A549 (cell line): ENCODE results near the gene CD34.

Source experiments
- CTCF ChIP-seq: fragments of >200 bp; sonication (Bioruptor Twin); formaldehyde crosslinking; IDR thresholded peaks from 3 replicates; pipeline ENCODE4 v1.5.1; 2016
- EP300 ChIP-seq, 2 experiments: fragments of >200 bp; sonication (Bioruptor Twin); formaldehyde crosslinking; IDR thresholded peaks; 2 replicates in 1 of 2; 3 replicates in 1 of 2; pipeline ENCODE4 v1.6.1; 2016 to 2017
- HOXA7 ChIP-seq: fragments of 250-450 bp; sonication (Bioruptor Pico); IDR thresholded peaks from 2 replicates; pipeline ENCODE4 v1.5.0; 2020; ENCODE audit warnings: mild to moderate bottlenecking, moderate library complexity
- MAX ChIP-seq: IDR thresholded peaks from 2 replicates; pipeline ENCODE4 v1.6.1; 2012
- MYC ChIP-seq: IDR thresholded peaks from 2 replicates; pipeline ENCODE4 v1.6.1; 2012; ENCODE audit warnings: mild to moderate bottlenecking, inconsistent platforms, low read length, improper control_type of control experiment, borderline replicate concordance
- POLR2A ChIP-seq: IDR thresholded peaks from 2 replicates; pipeline ENCODE4 v1.6.1; 2012; ENCODE audit warnings: mild to moderate bottlenecking, low read length
- RAD21 ChIP-seq, 2 experiments: fragments of >200 bp in 1 of 2; sonication (Bioruptor Twin) in 1 of 2; formaldehyde crosslinking in 1 of 2; IDR thresholded peaks in 1 of 2; conservative IDR thresholded peaks in 1 of 2; 2 replicates in 1 of 2; 3 replicates in 1 of 2; pipeline ENCODE4 v1.6.1; 2012 to 2018; ENCODE audit warnings: inconsistent platforms in 1 of 2
- RNF2 ChIP-seq: fragments of 200-600 bp; sonication (generic); IDR thresholded peaks from 2 replicates; pipeline ENCODE4 v1.6.1; 2016; ENCODE audit warnings: low read depth, mild to moderate bottlenecking, antibody characterized with exemption, moderate library complexity, borderline replicate concordance
- TF ChIP-seq, protein P1 (sequence below): fragments of 200-600 bp; sonication (generic); IDR thresholded peaks from 2 replicates; pipeline ENCODE4 v1.6.1; 2016; ENCODE audit warnings: antibody characterized with exemption, mild to moderate bottlenecking, moderate library complexity
- TF ChIP-seq, protein P2 (sequence below): fragments of 450-650 bp; IDR thresholded peaks from 2 replicates; pipeline ENCODE4 v1.6.1; 2014; ENCODE audit warnings: antibody characterized with exemption

DNA sequence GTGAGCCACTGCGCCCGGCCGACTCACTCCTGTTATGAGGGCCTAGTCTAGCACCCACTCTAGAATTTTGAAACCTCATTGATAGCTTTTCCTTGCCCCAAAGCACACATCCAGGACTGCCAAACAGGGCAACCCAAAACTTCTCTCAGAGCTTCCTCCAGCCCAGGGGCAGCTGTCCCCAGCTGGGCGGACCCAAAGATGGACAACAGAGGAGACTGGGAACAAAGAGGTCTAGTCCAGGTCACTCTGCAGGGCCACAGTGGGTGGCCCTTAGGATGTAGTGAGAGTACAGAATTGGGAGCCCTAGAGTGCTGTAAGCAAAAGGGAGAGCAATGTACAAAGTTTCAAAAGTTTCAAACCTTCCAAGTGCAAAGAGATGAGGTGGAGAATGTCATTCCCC, 1.2 kb downstream of the CD34 start:
- TF ChIP-seq EP300 (IDR thresholded peaks at IDR 0.05), result no peak
- TF ChIP-seq CTCF, result no peak
- TF ChIP-seq POLR2A, result no peak
- TF ChIP-seq, protein P1, sequence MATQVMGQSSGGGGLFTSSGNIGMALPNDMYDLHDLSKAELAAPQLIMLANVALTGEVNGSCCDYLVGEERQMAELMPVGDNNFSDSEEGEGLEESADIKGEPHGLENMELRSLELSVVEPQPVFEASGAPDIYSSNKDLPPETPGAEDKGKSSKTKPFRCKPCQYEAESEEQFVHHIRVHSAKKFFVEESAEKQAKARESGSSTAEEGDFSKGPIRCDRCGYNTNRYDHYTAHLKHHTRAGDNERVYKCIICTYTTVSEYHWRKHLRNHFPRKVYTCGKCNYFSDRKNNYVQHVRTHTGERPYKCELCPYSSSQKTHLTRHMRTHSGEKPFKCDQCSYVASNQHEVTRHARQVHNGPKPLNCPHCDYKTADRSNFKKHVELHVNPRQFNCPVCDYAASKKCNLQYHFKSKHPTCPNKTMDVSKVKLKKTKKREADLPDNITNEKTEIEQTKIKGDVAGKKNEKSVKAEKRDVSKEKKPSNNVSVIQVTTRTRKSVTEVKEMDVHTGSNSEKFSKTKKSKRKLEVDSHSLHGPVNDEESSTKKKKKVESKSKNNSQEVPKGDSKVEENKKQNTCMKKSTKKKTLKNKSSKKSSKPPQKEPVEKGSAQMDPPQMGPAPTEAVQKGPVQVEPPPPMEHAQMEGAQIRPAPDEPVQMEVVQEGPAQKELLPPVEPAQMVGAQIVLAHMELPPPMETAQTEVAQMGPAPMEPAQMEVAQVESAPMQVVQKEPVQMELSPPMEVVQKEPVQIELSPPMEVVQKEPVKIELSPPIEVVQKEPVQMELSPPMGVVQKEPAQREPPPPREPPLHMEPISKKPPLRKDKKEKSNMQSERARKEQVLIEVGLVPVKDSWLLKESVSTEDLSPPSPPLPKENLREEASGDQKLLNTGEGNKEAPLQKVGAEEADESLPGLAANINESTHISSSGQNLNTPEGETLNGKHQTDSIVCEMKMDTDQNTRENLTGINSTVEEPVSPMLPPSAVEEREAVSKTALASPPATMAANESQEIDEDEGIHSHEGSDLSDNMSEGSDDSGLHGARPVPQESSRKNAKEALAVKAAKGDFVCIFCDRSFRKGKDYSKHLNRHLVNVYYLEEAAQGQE, result no peak
- TF ChIP-seq RAD21 (conservative IDR thresholded peaks at IDR 0.05 in 1 of 2, IDR thresholded peaks at IDR 0.05 in 1 of 2), result no peak
- no peak for TF ChIP-seq RNF2
- TF ChIP-seq, protein P2, sequence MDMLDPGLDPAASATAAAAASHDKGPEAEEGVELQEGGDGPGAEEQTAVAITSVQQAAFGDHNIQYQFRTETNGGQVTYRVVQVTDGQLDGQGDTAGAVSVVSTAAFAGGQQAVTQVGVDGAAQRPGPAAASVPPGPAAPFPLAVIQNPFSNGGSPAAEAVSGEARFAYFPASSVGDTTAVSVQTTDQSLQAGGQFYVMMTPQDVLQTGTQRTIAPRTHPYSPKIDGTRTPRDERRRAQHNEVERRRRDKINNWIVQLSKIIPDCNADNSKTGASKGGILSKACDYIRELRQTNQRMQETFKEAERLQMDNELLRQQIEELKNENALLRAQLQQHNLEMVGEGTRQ, result no peak
- TF ChIP-seq MAX, result no peak
- TF ChIP-seq HOXA7 (CRISPR knock-in tag), result no peak
- TF ChIP-seq MYC, result no peak
